K562 (cell line): Measurements from ENCODE around the gene GNPAT. TPM values are rescaled to one million over a fixed set of nuclear protein-coding genes. Genes with fewer than 3 reads are reported as not detected.

Source experiments
- BRCA1 ChIP-seq, 2 experiments: fragments of 450-650 bp in 1 of 2; sonication (generic) in 1 of 2; formaldehyde crosslinking in 1 of 2; IDR thresholded peaks; 2 replicates each; pipeline versions ENCODE4 v1.5.0 to v1.6.1; 2017 to 2020; ENCODE audit warnings: mild to moderate bottlenecking in 1 of 2, missing genetic modification reagents in 1 of 2
- BRD4 ChIP-seq: fragments of 200-600 bp; sonication (generic); IDR thresholded peaks from 2 replicates; pipeline ENCODE4 v1.6.1; 2017; ENCODE audit warnings: inconsistent platforms
- DIDO1 ChIP-seq: fragments of 450-650 bp; IDR thresholded peaks from 2 replicates; pipeline ENCODE4 v1.6.1; 2016; ENCODE audit warnings: low read depth, missing biosample characterization, missing genetic modification characterization
- MAFF ChIP-seq: IDR thresholded peaks from 2 replicates; pipeline ENCODE4 v1.6.1; 2012; ENCODE audit warnings: low read length, improper control_type of control experiment
- PHF8 ChIP-seq: fragments of 200-600 bp; sonication (generic); IDR thresholded peaks from 2 replicates; pipeline ENCODE4 v1.6.1; 2012; ENCODE audit warnings: mixed run types, mild to moderate bottlenecking, inconsistent platforms, low read length, moderate library complexity, borderline replicate concordance
- SRSF1 ChIP-seq: fragments of 200-400 bp; formaldehyde crosslinking; IDR thresholded peaks from 2 replicates; pipeline ENCODE4 v1.6.1; 2017; ENCODE audit warnings: mild to moderate bottlenecking, low read depth, low read length, moderate library complexity
- YY1 ChIP-seq, 3 experiments: IDR thresholded peaks; 2 replicates each; pipeline ENCODE4 v1.6.1; 2011; ENCODE audit warnings: low read length in 2 of 3, mild to moderate bottlenecking in 2 of 3, moderate library complexity in 2 of 3, borderline replicate concordance in 1 of 3, control low read depth in 1 of 3, low read depth in 1 of 3; ENCODE audit not compliant: insufficient read depth in 3 of 3, insufficient replicate concordance in 2 of 3, control insufficient read depth in 1 of 3, insufficient read length in 1 of 3; ENCODE audit errors: extremely low read depth in 1 of 3
- polyA plus RNA-seq, 8 experiments: library from polyadenylated mRNA; depleted of rRNA in 4 of 8; stranded (reverse) in 5 of 8; unstranded in 3 of 8; fragments of >200 nt; fragmentation: Nextera tagmentation in 2 of 8; fragmentation: Illumina TruSeq in 1 of 8; extraction: Ambion mirVana in 2 of 8; extraction: Trizol in 1 of 8; gene quantifications; 2 replicates each; pipeline versions ENCODE4 v1.2.1 to v1.2.3, GENCODE V29; 2011 to 2014; ENCODE audit warnings: inconsistent platforms in 1 of 8, missing spikeins in 1 of 8
- total RNA-seq, 7 experiments: library from RNA; depleted of rRNA in 6 of 7; stranded (reverse); fragments of >200 nt in 6 of 7; fragmentation: Illumina TruSeq in 2 of 7; extraction: Trizol in 2 of 7; gene quantifications; 2 replicates each; pipeline versions ENCODE4 v1.2.1 to v1.2.3, GENCODE V29; 2011 to 2021; ENCODE audit warnings: low replicate concordance in 1 of 7
- TF ChIP-seq, protein P1 (sequence below): fragments of 450-650 bp; IDR thresholded peaks from 2 replicates; pipeline ENCODE4 v1.7.0; 2016; ENCODE audit warnings: borderline replicate concordance
- TF ChIP-seq, protein P2 (sequence below): fragments of 250-450 bp; sonication (Bioruptor Pico); IDR thresholded peaks from 2 replicates; pipeline ENCODE4 v1.9.0; 2021; ENCODE audit warnings: mild to moderate bottlenecking

Gene GNPAT
- total and polyA plus RNA-seq, 9 of the 15 experiments (the other 6 are each of a cell fraction or from before 2014, with no cell fraction given) = 32.1 to 68.8 (median 50.7) TPM

DNA sequence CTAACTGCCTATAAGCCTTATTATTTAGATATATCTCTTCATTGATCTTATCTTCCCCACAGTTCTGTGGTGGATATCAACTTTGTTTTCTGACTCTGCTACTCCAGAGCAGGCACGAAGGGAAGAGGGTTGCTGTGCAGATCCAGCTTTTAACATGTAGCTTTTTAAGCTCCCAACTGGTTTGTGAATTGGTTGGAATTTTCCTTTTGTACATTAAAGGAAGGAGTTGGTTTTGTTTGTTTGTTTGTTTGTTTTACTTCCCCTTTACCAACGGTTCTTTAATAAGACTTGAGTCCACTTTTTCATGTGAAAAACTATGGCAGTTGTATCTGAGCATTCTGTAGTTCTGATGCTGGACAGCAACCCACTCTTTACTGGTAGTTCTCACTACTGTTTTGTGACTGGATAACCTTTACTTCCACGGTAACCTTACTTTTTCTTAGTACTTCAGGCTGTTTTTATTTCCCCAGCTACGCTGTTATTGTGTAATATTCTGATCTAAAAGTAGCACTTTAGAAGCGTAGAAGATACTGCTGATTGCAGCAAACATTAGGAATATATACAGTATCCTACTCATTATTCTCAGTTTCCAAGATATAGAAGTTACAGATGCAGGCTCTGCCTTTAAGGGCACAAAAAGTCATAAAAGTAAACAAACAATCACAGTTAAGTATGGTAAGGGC lies 1.6 kb downstream of the GNPAT start (continued):
- TF ChIP-seq SRSF1 (no peak), YY1 (IDR thresholded peaks at IDR 0.05; ENCODE audit: borderline replicate concordance in 1 of 3, control insufficient read depth in 1 of 3, extremely low read depth in 1 of 3, insufficient read depth in 3 of 3, insufficient read length in 1 of 3, insufficient replicate concordance in 2 of 3, low read depth in 1 of 3, low read length in 2 of 3) (no peak), BRD4 (no peak), DIDO1 (tag) (no peak), PHF8 (no peak), BRCA1 (IDR thresholded peaks at IDR 0.05) (no peak), BRCA1 (CRISPR knock-in tag; IDR thresholded peaks at IDR 0.05) (no peak), MAFF (no peak; the same call in 1 of the 2 replicates)
- TF ChIP-seq, protein P1, sequence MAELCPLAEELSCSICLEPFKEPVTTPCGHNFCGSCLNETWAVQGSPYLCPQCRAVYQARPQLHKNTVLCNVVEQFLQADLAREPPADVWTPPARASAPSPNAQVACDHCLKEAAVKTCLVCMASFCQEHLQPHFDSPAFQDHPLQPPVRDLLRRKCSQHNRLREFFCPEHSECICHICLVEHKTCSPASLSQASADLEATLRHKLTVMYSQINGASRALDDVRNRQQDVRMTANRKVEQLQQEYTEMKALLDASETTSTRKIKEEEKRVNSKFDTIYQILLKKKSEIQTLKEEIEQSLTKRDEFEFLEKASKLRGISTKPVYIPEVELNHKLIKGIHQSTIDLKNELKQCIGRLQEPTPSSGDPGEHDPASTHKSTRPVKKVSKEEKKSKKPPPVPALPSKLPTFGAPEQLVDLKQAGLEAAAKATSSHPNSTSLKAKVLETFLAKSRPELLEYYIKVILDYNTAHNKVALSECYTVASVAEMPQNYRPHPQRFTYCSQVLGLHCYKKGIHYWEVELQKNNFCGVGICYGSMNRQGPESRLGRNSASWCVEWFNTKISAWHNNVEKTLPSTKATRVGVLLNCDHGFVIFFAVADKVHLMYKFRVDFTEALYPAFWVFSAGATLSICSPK = no peak
- TF ChIP-seq, protein P2, sequence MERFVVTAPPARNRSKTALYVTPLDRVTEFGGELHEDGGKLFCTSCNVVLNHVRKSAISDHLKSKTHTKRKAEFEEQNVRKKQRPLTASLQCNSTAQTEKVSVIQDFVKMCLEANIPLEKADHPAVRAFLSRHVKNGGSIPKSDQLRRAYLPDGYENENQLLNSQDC (CRISPR knock-in tag) = no peak
- TF ChIP-seq, all 486 proteins: peak for 16
